ENCODE measurements around the gene ALG9. TPM values are rescaled to one million over a fixed set of nuclear protein-coding genes. Genes with fewer than 3 reads are reported as not detected.

The ALG9 gene
- total RNA-seq, 1 experiment from 2014 or later, result 27.8 TPM

DNA sequence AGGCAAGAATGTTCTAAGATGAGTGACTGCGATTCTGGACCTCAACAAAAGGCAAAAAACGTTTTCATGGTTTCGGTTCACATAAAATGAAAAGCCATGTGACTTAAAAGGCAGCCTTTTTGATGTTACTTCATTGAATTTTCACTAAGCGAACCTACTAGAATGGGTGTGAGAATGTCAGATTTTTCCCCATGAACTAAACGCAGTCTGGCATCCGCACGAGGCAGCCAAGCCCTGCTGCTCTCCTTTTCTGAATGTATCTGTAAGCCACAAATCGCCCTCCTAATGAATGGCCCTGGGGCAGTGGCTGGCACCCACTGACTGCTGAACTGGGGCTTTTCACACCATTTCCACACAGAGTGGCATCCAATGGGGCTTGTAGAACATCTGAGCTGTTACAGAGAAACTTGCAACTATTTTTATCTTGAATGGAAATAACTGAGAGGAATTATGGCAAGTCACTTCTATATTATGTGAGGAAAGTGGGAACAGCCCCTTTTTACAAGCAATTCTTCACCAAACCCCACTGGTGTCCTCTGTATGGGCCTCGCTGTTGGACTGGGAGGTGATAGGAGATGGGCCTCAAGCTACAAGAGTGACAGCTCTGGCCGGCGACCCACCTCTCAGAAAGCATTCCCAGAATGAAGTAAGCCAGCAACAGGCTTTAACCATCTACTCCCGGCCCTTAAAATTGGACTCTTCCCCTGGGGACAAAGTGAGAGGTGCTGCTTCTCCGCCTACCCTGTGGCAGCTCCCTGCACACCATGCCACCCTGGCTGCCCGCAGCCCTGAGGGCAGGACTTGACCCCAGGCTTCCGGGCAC is 134.5 kb downstream of the ALG9 start:
- Histone ChIP-seq H3K4me1 (replicated peaks; ENCODE audit: insufficient read depth) (peaks cover 34% of the 10 kb centered on the region), H3F3A (ENCODE audit: insufficient read depth, low read depth) (peaks cover 32% of the 10 kb centered on the region), H3K79me2 (ENCODE audit: low read depth) (no peaks in the 10 kb centered on the region), H3K36me3 (ENCODE audit: low read depth) (peaks cover 6% of the 10 kb centered on the region), H3K4me2 (peak overlapping the region; percentile 80), H3K27ac (peak overlapping the region; percentile 85), H3K27me3 (ENCODE audit: insufficient read depth, low read depth) (no peaks in the 10 kb centered on the region), H3K9me2 (ENCODE audit: insufficient read depth) (no peaks in the 10 kb centered on the region), H2AFZ (no peak overlapping the region), H3K4me3 (no peak overlapping the region), H3K9me3 (ENCODE audit: insufficient read depth, low read depth) (no peaks in the 10 kb centered on the region), H4K20me1 (ENCODE audit: insufficient read depth) (no peaks in the 10 kb centered on the region)
- no TSS peak for BruUV-seq (replicated peaks)
- intact Hi-C loops (cut with micrococcal nuclease; ENCODE audit: unreplicated experiment), result no loop called here
- ChIA-PET POLR2A (ENCODE audit: unreplicated experiment) (no interaction called here), CTCF (interaction anchor here (0.6 kb wide), 1 partner anchor 181 kb away, joined by 4 read pairs; no protein-coding TSS in a partner anchor)
- DNase-seq, result no peak
- no peak for TF ChIP-seq EZH2 (IDR thresholded peaks at IDR 0.05; ENCODE audit: low read depth)
- TF ChIP-seq, protein P1, sequence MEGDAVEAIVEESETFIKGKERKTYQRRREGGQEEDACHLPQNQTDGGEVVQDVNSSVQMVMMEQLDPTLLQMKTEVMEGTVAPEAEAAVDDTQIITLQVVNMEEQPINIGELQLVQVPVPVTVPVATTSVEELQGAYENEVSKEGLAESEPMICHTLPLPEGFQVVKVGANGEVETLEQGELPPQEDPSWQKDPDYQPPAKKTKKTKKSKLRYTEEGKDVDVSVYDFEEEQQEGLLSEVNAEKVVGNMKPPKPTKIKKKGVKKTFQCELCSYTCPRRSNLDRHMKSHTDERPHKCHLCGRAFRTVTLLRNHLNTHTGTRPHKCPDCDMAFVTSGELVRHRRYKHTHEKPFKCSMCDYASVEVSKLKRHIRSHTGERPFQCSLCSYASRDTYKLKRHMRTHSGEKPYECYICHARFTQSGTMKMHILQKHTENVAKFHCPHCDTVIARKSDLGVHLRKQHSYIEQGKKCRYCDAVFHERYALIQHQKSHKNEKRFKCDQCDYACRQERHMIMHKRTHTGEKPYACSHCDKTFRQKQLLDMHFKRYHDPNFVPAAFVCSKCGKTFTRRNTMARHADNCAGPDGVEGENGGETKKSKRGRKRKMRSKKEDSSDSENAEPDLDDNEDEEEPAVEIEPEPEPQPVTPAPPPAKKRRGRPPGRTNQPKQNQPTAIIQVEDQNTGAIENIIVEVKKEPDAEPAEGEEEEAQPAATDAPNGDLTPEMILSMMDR (conservative IDR thresholded peaks at IDR 0.05), result no peak

Other genes starting within 250 kb of the ALG9 start
- gene PPP2R1B, start 105.2 kb downstream of the ALG9 start, total RNA-seq (2021), result 28.9 and 36.4 TPM in 2 replicates
- gene FDXACB1, start 7.6 kb upstream of the ALG9 start, total RNA-seq (2021), result 2.1 and 2.2 TPM in 2 replicates
- gene CFAP68, start 8.0 kb upstream of the ALG9 start, total RNA-seq (2021), result 27.4 and 46.8 TPM in 2 replicates
- not detected in 2 replicates for gene CRYAB, start 40.2 kb upstream of the ALG9 start, total RNA-seq (2021)
- gene HSPB2, start 41.2 kb upstream of the ALG9 start, total RNA-seq (2021), result 0.28 and 0.80 TPM in 2 replicates
- 2.9 and 6.4 TPM in 2 replicates for gene C11orf52, start 47.3 kb upstream of the ALG9 start, total RNA-seq (2021)
- 4.4 and 4.9 TPM in 2 replicates for gene DIXDC1, start 65.8 kb upstream of the ALG9 start, total RNA-seq (2021)
- 27.8 and 44.9 TPM in 2 replicates for gene DLAT, start 153.8 kb upstream of the ALG9 start, total RNA-seq (2021)
- 2.0 and 4.8 TPM in 2 replicates for gene PIH1D2, start 202.4 kb upstream of the ALG9 start, total RNA-seq (2021)
- gene NKAPD1, start 202.7 kb upstream of the ALG9 start, total RNA-seq (2021), result 16.5 and 17.6 TPM in 2 replicates
- gene TIMM8B, start 215.2 kb upstream of the ALG9 start, total RNA-seq (2021), result 42.4 and 44.3 TPM in 2 replicates
- gene SDHD, start 215.3 kb upstream of the ALG9 start, total RNA-seq (2021), result 99.5 and 122 TPM in 2 replicates